Measurements from ENCODE around the gene SERPINB7.

The SERPINB7 gene

GRCh38 chr18:63789327-63789726 lies 14.1 kb downstream of the SERPINB7 start:
- no peak for DNase-seq (ENCODE audit: extremely low spot score)
- TF ChIP-seq SUZ12 (IDR thresholded peaks at IDR 0.05) (no peak), LEF1 (IDR thresholded peaks at IDR 0.05; ENCODE audit: borderline replicate concordance) (no peak)
- CTCF ChIA-PET = no interaction called here
- POLR2A ChIA-PET = no interaction called here

- ChIA-PET CTCF (interaction anchor here (0.8 kb wide), 1 partner anchor 15 kb away, joined by 3 read pairs; no protein-coding TSS in a partner anchor), POLR2A (no interaction called here)
- DNase-seq (ENCODE audit: extremely low spot score) = no peak
- TF ChIP-seq CTBP1 (IDR thresholded peaks at IDR 0.05; ENCODE audit: borderline replicate concordance) (no peak), PKNOX1 (IDR thresholded peaks at IDR 0.05) (no peak), LEF1 (IDR thresholded peaks at IDR 0.05; ENCODE audit: borderline replicate concordance) (no peak), FOXA1 (IDR thresholded peaks at IDR 0.05) (no peak), NFRKB (IDR thresholded peaks at IDR 0.05) (no peak), BHLHE40 (IDR thresholded peaks at IDR 0.05; ENCODE audit: borderline replicate concordance) (no peak), SP1 (IDR thresholded peaks at IDR 0.05) (no peak), ELF4 (IDR thresholded peaks at IDR 0.05) (no peak), SUZ12 (IDR thresholded peaks at IDR 0.05) (no peak), FOXK2 (IDR thresholded peaks at IDR 0.05) (no peak), L3MBTL2 (conservative IDR thresholded peaks at IDR 0.05) (no peak), ZNF384 (IDR thresholded peaks at IDR 0.05) (no peak), TARDBP (IDR thresholded peaks at IDR 0.05) (no peak)
Measured at GRCh38 chr18:63795606-63796005, 20.4 kb downstream of the SERPINB7 start.

GRCh38 chr18:63799189-63799588 lies 24.0 kb downstream of the SERPINB7 start:
- TF ChIP-seq ELF4 (IDR thresholded peaks at IDR 0.05) (no peak), LEF1 (IDR thresholded peaks at IDR 0.05; ENCODE audit: borderline replicate concordance) (no peak), FOXM1 (IDR thresholded peaks at IDR 0.05; ENCODE audit: borderline replicate concordance) (no peak), FOXK2 (IDR thresholded peaks at IDR 0.05) (no peak), PKNOX1 (IDR thresholded peaks at IDR 0.05) (no peak), HDGF (IDR thresholded peaks at IDR 0.05; ENCODE audit: borderline replicate concordance) (no peak), SP1 (IDR thresholded peaks at IDR 0.05) (no peak), FOXA1 (IDR thresholded peaks at IDR 0.05) (no peak), L3MBTL2 (conservative IDR thresholded peaks at IDR 0.05) (no peak), ARNT (IDR thresholded peaks at IDR 0.05) (no peak), SUZ12 (IDR thresholded peaks at IDR 0.05) (no peak), NFRKB (IDR thresholded peaks at IDR 0.05) (no peak), TARDBP (IDR thresholded peaks at IDR 0.05) (no peak)
- CTCF ChIA-PET = no interaction called here
- POLR2A ChIA-PET = no interaction called here
- DNase-seq (ENCODE audit: extremely low spot score) = no peak

GRCh38 chr18:63801343-63801742 lies 26.1 kb downstream of the SERPINB7 start:
- DNase-seq (ENCODE audit: extremely low spot score) = no peak
- POLR2A ChIA-PET = no interaction called here
- TF ChIP-seq TARDBP (IDR thresholded peaks at IDR 0.05) (no peak), LEF1 (IDR thresholded peaks at IDR 0.05; ENCODE audit: borderline replicate concordance) (no peak), BHLHE40 (IDR thresholded peaks at IDR 0.05; ENCODE audit: borderline replicate concordance) (no peak), SP1 (IDR thresholded peaks at IDR 0.05) (no peak), SUZ12 (IDR thresholded peaks at IDR 0.05) (no peak), PKNOX1 (IDR thresholded peaks at IDR 0.05) (no peak), FOXA1 (IDR thresholded peaks at IDR 0.05) (no peak), ELF4 (IDR thresholded peaks at IDR 0.05) (no peak), ARNT (IDR thresholded peaks at IDR 0.05) (no peak), HDGF (IDR thresholded peaks at IDR 0.05; ENCODE audit: borderline replicate concordance) (no peak), L3MBTL2 (conservative IDR thresholded peaks at IDR 0.05) (no peak), ZNF384 (IDR thresholded peaks at IDR 0.05) (no peak), FOXK2 (IDR thresholded peaks at IDR 0.05) (no peak), FOXM1 (IDR thresholded peaks at IDR 0.05; ENCODE audit: borderline replicate concordance) (no peak), CTBP1 (IDR thresholded peaks at IDR 0.05; ENCODE audit: borderline replicate concordance) (no peak), NFRKB (IDR thresholded peaks at IDR 0.05) (no peak)
- CTCF ChIA-PET = no interaction called here

DNA sequence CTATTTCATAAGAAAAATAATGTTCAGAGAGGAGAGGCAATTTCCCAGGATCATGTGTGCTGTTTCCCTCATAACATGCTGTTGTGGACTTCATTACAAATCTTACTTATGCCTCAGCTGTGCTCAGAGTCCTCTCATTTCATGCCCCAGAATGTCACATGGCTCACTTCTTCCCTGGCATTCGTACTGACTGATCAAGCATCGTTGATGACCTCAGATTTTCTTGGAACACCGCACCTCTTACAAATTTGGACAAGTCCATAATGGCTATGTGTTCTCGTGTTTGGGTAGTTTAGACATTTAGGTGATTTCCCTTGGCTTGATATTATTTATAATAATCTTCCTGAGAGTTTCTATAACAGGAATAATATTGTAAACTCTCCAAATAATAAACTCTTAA lies 32.9 kb downstream of the SERPINB7 start:
- TF ChIP-seq SP1 (IDR thresholded peaks at IDR 0.05) (no peak), FOXA1 (IDR thresholded peaks at IDR 0.05) (no peak), CTBP1 (IDR thresholded peaks at IDR 0.05; ENCODE audit: borderline replicate concordance) (no peak), FOXM1 (IDR thresholded peaks at IDR 0.05; ENCODE audit: borderline replicate concordance) (no peak), LEF1 (IDR thresholded peaks at IDR 0.05; ENCODE audit: borderline replicate concordance) (no peak), ELF4 (IDR thresholded peaks at IDR 0.05) (no peak), FOXK2 (IDR thresholded peaks at IDR 0.05) (no peak), SUZ12 (IDR thresholded peaks at IDR 0.05) (no peak), L3MBTL2 (conservative IDR thresholded peaks at IDR 0.05) (no peak), BHLHE40 (IDR thresholded peaks at IDR 0.05; ENCODE audit: borderline replicate concordance) (no peak), HDGF (IDR thresholded peaks at IDR 0.05; ENCODE audit: borderline replicate concordance) (no peak), PKNOX1 (IDR thresholded peaks at IDR 0.05) (no peak), ZNF384 (IDR thresholded peaks at IDR 0.05) (no peak), NFRKB (IDR thresholded peaks at IDR 0.05) (no peak), ARNT (IDR thresholded peaks at IDR 0.05) (no peak), TARDBP (IDR thresholded peaks at IDR 0.05) (no peak)
- POLR2A ChIA-PET = no interaction called here
- DNase-seq (ENCODE audit: extremely low spot score) = no peak
- CTCF ChIA-PET = no interaction called here

Measured in HEK293T (cell line).